Measurements from ENCODE around the gene ECM1.

The ECM1 gene

GRCh38 chr1:150545486-150546032, 37.6 kb downstream of the ECM1 start:
- no peak for DNase-seq (ENCODE audit: low read depth)

GRCh38 chr1:150546294-150546937, 38.5 kb downstream of the ECM1 start:
- no peak for DNase-seq (ENCODE audit: low read depth)

- no peak for DNase-seq (ENCODE audit: low read depth)
Observed at GRCh38 chr1:150548324-150548631, 40.4 kb downstream of the ECM1 start.

GRCh38 chr1:150548632-150549495, 41.0 kb downstream of the ECM1 start, which contains the start of gene ADAMTSL4:
TSS of gene ADAMTSL4 (plus strand) at chr1:150549408. CDS start at chr1:150552289, 2,881 bp downstream.
- DNase-seq (ENCODE audit: low read depth): peak; percentile 83

GRCh38 chr1:150549496-150550221, 41.8 kb downstream of the ECM1 start:
- no peak for DNase-seq (ENCODE audit: low read depth)

GRCh38 chr1:150550222-150551050, 42.5 kb downstream of the ECM1 start:
- no peak for DNase-seq (ENCODE audit: low read depth)

- no peak for DNase-seq (ENCODE audit: low read depth)
Observed at GRCh38 chr1:150551051-150551783, 43.3 kb downstream of the ECM1 start.

- no peak for DNase-seq (ENCODE audit: low read depth)
Observed at GRCh38 chr1:150551784-150552127, 43.8 kb downstream of the ECM1 start.

- peak; percentile 97 for DNase-seq (ENCODE audit: low read depth)
Observed at GRCh38 chr1:150552128-150552910, 44.4 kb downstream of the ECM1 start.

GRCh38 chr1:150552911-150553289, 45.0 kb downstream of the ECM1 start:
- DNase-seq (ENCODE audit: low read depth): no peak

GRCh38 chr1:150553392-150554085, 45.6 kb downstream of the ECM1 start:
- no peak for DNase-seq (ENCODE audit: low read depth)

GRCh38 chr1:150554086-150554452, 46.2 kb downstream of the ECM1 start:
- DNase-seq (ENCODE audit: low read depth): no peak

GRCh38 chr1:150555198-150555970, 47.5 kb downstream of the ECM1 start:
- no peak for DNase-seq (ENCODE audit: low read depth)

GRCh38 chr1:150555971-150556865, 48.3 kb downstream of the ECM1 start:
- no peak for DNase-seq (ENCODE audit: low read depth)

- DNase-seq (ENCODE audit: low read depth): no peak
Observed at GRCh38 chr1:150557065-150557600, 49.2 kb downstream of the ECM1 start.

GRCh38 chr1:150557813-150558212, 49.9 kb downstream of the ECM1 start:
- DNase-seq (ENCODE audit: low read depth): no peak

- no peak for DNase-seq (ENCODE audit: low read depth)
Observed at GRCh38 chr1:150558303-150558704, 50.4 kb downstream of the ECM1 start.
